ENCODE data around the gene PRPF40B.

DNA sequence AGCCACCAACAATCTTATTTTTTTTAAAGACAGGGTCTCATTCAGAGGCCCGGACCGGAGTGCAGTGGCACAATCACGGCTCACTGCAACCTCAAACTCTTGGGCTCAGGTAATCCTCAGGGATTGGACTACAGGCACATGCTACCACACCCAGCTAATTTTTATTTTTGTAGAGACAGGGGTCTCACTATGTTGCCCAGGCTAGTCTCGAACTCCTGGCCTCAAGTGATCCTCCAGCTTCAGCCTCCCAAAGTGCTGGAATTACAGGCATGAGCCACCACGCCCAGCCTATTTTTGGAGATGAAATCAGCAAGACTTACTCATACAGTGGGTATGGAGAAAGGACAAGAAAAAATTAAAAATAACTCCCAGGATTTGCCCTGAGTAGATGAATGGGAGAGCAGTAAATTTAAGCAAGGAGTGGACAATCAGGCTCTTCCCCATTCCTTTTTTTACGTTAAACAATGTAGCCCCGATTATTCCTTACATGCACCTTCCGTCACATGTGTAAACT is 70.6 kb downstream of the PRPF40B start:
- TF ChIP-seq CTCF (IDR thresholded peaks at IDR 0.05) (no peak), POLR2A (IDR thresholded peaks at IDR 0.05) (no peak)
